ENCODE data around the gene RAB11B.
"Not testable (repeated sequence)": the region's sequence is repeated elsewhere in the genome, so short reads cannot be mapped to it uniquely, and the experiment has no call there.

- TF ChIP-seq SUZ12 (IDR thresholded peaks at IDR 0.05); ELF4 (IDR thresholded peaks at IDR 0.05); ZNF384 (IDR thresholded peaks at IDR 0.05); SP1 (IDR thresholded peaks at IDR 0.05); BHLHE40 (IDR thresholded peaks at IDR 0.05; ENCODE audit: borderline replicate concordance); LEF1 (IDR thresholded peaks at IDR 0.05; ENCODE audit: borderline replicate concordance): not testable (repeated sequence)
Observed at GRCh38 chr19:8385566-8385965, 4.6 kb upstream of the RAB11B start.
